Fibroblast of lung (primary cell): ENCODE measurements around the gene MRPS24. TPM values are rescaled to one million over a fixed set of nuclear protein-coding genes. Genes with fewer than 3 reads are reported as not detected.
A peak's percentile ranks its signal among the peaks of the same experiment; 100 is the strongest.

ENCODE experiments used
- DNase-seq, 2 donors: peaks; one replicate each; pipeline versions ENCODE4 v3.0.0 to v3.0.0-alpha.2; 2010; ENCODE audit warnings: low read depth in 2 of 2
- H2AFZ ChIP-seq: 2 replicates; pipeline ENCODE4 v1.5.1; 2012; ENCODE audit warnings: low read length, control low read depth, inconsistent platforms
- H3K27ac ChIP-seq: 2 replicates; pipeline ENCODE4 v1.5.1; 2011; ENCODE audit warnings: low read length, control low read depth; ENCODE audit not compliant: insufficient read depth
- H3K27me3 ChIP-seq: 2 replicates; pipeline ENCODE4 v1.5.1; 2011; ENCODE audit warnings: mild to moderate bottlenecking, low read length; ENCODE audit not compliant: control insufficient read depth, insufficient read depth
- H3K36me3 ChIP-seq: 2 replicates; pipeline ENCODE4 v1.5.1; 2011; ENCODE audit warnings: low read length; ENCODE audit not compliant: control insufficient read depth, insufficient read depth
- H3K4me1 ChIP-seq: 2 replicates; pipeline ENCODE4 v1.5.1; 2011; ENCODE audit warnings: low read length; ENCODE audit not compliant: control insufficient read depth, insufficient read depth; ENCODE audit errors: extremely low read depth
- H3K4me2 ChIP-seq: 2 replicates; pipeline ENCODE4 v1.5.1; 2011; ENCODE audit warnings: low read length, control low read depth; ENCODE audit not compliant: insufficient read depth; ENCODE audit errors: extremely low read depth
- H3K4me3 ChIP-seq, 4 experiments: fragments of 200-600 bp in 1 of 4; sonication (generic) in 1 of 4; replicated peaks in 1 of 4; 2 replicates each; pipeline ENCODE4 v1.5.1; 2011 to 2016; ENCODE audit warnings: low read length in 4 of 4, low read depth in 3 of 4, mild to moderate bottlenecking in 3 of 4, control low read depth in 2 of 4, inconsistent platforms in 1 of 4, mixed read lengths in 1 of 4; ENCODE audit not compliant: insufficient read depth in 1 of 4; ENCODE audit errors: control extremely low read depth in 1 of 4
- H3K79me2 ChIP-seq: 2 replicates; pipeline ENCODE4 v1.5.1; 2012; ENCODE audit warnings: mild to moderate bottlenecking, low read length, inconsistent platforms; ENCODE audit not compliant: control insufficient read depth, insufficient read depth
- H3K9ac ChIP-seq: 2 replicates; pipeline ENCODE4 v1.5.1; 2011; ENCODE audit warnings: mild to moderate bottlenecking, low read length, control low read depth; ENCODE audit not compliant: insufficient read depth
- H3K9me3 ChIP-seq: 2 replicates; pipeline ENCODE4 v1.5.1; 2012; ENCODE audit warnings: low read depth, low read length; ENCODE audit not compliant: control insufficient read depth, insufficient read depth
- H4K20me1 ChIP-seq: 2 replicates; pipeline ENCODE4 v1.5.1; 2011; ENCODE audit warnings: low read length; ENCODE audit not compliant: control insufficient read depth, insufficient read depth; ENCODE audit errors: extremely low read depth
- EZH2 ChIP-seq: IDR thresholded peaks from 2 replicates; pipeline ENCODE4 v1.5.1; 2012; ENCODE audit warnings: low read length, control low read depth, mild to moderate bottlenecking; ENCODE audit errors: missing control alignments
- polyA plus RNA-seq, 2 donors: library from polyadenylated mRNA; depleted of rRNA in 1 of 2; stranded (reverse) in 1 of 2; unstranded in 1 of 2; fragments of >200 nt; gene quantifications; 2 replicates each; pipeline ENCODE4 v1.2.1, GENCODE V29; 2011 to 2012; ENCODE audit warnings: missing spikeins in 1 of 2
- total RNA-seq: library from RNA; depleted of rRNA; stranded (reverse); fragments of >200 nt; gene quantifications from 2 replicates; pipeline ENCODE4 v1.2.1, GENCODE V29; 2014
- TF ChIP-seq, protein P1 (sequence below), 2 donors: IDR thresholded peaks in 1 of 2; conservative IDR thresholded peaks in 1 of 2; 1 replicate in 1 of 2; 2 replicates in 1 of 2; pipeline ENCODE4 v1.5.1; 2011 to 2012; ENCODE audit warnings: low read length in 2 of 2, control low read depth in 1 of 2, inconsistent platforms in 1 of 2, low read depth in 1 of 2, mild to moderate bottlenecking in 1 of 2

The MRPS24 gene
- total and polyA plus RNA-seq, 2 donors (not counting 1 experiment from before 2014, with no cell fraction given) = 105 to 109 TPM

DNA sequence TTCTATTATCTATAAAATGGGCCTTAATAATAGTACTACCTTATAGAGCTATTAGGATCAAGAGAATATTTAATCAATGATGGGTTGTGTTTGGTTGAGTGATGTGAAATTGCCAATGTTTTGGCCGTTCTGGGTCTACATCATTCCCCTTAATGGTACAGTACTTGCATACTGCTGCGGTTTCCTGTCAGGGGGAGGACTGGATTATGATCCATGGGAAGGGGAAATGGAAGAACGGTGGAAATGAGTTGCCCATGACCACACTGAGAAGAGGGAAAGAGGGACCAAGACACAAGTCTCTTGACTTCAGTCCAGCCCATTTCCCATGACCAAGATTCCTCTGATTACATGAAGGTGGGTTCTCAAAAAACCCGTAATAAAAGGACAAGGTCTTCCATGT is 999 bp upstream of the MRPS24 start:
- Histone ChIP-seq H3K9ac (no peak overlapping the region), H3K4me1 (peaks cover 30% of the 10 kb centered on the region), H3K79me2 (peaks cover 11% of the 10 kb centered on the region), H3K4me2 (peak overlapping the region; percentile 82), H3K27me3 (no peaks in the 10 kb centered on the region), H4K20me1 (no peaks in the 10 kb centered on the region), H3K27ac (peak overlapping the region; percentile 95), H3K36me3 (peaks cover 11% of the 10 kb centered on the region), H3K9me3 (no peaks in the 10 kb centered on the region), H2AFZ (no peak overlapping the region), H3K4me3 (peak overlapping the region in 2 of 4 experiments; percentile 66 to 79)
- DNase-seq = no peak
- TF ChIP-seq, protein P1, sequence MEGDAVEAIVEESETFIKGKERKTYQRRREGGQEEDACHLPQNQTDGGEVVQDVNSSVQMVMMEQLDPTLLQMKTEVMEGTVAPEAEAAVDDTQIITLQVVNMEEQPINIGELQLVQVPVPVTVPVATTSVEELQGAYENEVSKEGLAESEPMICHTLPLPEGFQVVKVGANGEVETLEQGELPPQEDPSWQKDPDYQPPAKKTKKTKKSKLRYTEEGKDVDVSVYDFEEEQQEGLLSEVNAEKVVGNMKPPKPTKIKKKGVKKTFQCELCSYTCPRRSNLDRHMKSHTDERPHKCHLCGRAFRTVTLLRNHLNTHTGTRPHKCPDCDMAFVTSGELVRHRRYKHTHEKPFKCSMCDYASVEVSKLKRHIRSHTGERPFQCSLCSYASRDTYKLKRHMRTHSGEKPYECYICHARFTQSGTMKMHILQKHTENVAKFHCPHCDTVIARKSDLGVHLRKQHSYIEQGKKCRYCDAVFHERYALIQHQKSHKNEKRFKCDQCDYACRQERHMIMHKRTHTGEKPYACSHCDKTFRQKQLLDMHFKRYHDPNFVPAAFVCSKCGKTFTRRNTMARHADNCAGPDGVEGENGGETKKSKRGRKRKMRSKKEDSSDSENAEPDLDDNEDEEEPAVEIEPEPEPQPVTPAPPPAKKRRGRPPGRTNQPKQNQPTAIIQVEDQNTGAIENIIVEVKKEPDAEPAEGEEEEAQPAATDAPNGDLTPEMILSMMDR (conservative IDR thresholded peaks at IDR 0.05 in 1 of 2, IDR thresholded peaks at IDR 0.05 in 1 of 2; ENCODE audit: low read depth in 1 of 2, low read length in 2 of 2) = no peak
- TF ChIP-seq EZH2 = no peak

DNA sequence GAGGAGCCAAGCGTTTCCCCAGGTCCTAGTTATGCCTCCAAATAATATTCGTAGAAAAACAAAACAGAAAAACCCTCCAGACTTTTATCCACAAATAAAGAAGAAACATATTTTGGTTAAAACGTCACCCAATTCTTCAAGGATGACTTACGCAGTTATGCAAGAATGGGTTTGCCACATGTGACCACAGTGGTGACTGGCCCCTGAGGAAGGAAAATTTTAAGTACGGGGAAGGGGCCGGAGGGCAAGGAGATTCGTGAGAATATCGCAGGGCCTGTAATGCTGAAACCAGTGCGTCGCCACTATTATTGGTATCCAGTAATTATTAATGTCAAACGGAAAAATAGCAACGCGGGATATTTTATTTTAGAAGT is 537 bp upstream of the MRPS24 start:
- peak overlapping the region; percentile 42 to 79 (median 58) for H3K4me3 ChIP-seq
- no peaks in the 10 kb centered on the region for H4K20me1 ChIP-seq
- H3K9me3 ChIP-seq = no peaks in the 10 kb centered on the region
- H3K4me1 ChIP-seq = peaks cover 30% of the 10 kb centered on the region
- peak; percentile 93 to 95 for DNase-seq
- no peak overlapping the region for H2AFZ ChIP-seq
- H3K27me3 ChIP-seq = no peaks in the 10 kb centered on the region
- H3K79me2 ChIP-seq = peaks cover 11% of the 10 kb centered on the region
- H3K9ac ChIP-seq = peak overlapping the region; percentile 78
- peak overlapping the region; percentile 82 for H3K4me2 ChIP-seq
- no peak for TF ChIP-seq EZH2
- TF ChIP-seq, protein P1 (conservative IDR thresholded peaks at IDR 0.05 in 1 of 2, IDR thresholded peaks at IDR 0.05 in 1 of 2; ENCODE audit: low read depth in 1 of 2, low read length in 2 of 2) = no peak
- peaks cover 11% of the 10 kb centered on the region for H3K36me3 ChIP-seq
- H3K27ac ChIP-seq = peak overlapping the region; percentile 95

DNA sequence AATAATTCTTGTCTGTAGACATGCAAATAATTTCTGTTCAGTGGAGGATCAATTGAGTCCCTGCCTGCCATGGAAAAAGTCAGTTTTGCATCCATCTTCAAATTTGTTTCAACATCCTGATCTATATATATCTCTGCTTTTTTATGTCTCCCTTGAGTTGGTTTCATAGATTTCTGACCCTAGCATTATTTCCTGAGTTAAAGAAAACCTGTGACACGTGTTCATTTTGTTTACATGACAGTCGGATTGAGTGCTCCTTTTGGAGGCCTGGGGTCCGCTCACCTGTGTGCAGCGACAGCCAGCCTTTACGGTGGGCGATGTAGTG is 674 bp downstream of the MRPS24 start:
- peaks cover 11% of the 10 kb centered on the region for H3K36me3 ChIP-seq
- H3K4me1 ChIP-seq = peaks cover 22% of the 10 kb centered on the region
- no peak for DNase-seq
- no peaks in the 10 kb centered on the region for H3K27me3 ChIP-seq
- peak overlapping the region; percentile 42 for H3K27ac ChIP-seq
- peak overlapping the region; percentile 45 for H2AFZ ChIP-seq
- peaks cover 11% of the 10 kb centered on the region for H3K79me2 ChIP-seq
- H4K20me1 ChIP-seq = no peaks in the 10 kb centered on the region
- H3K4me3 ChIP-seq = peak overlapping the region; percentile 68 to 81 (median 77)
- TF ChIP-seq EZH2 = no peak
- TF ChIP-seq, protein P1 (conservative IDR thresholded peaks at IDR 0.05 in 1 of 2, IDR thresholded peaks at IDR 0.05 in 1 of 2; ENCODE audit: low read depth in 1 of 2, low read length in 2 of 2) = no peak
- peak overlapping the region; percentile 77 for H3K4me2 ChIP-seq
- H3K9me3 ChIP-seq = no peaks in the 10 kb centered on the region
- H3K9ac ChIP-seq = peak overlapping the region; percentile 78
